Measurements from ENCODE around the gene FEM1C.

Gene FEM1C

GRCh38 chr5:115471345-115472063 is 73.1 kb downstream of the FEM1C start:
- no peak for TF ChIP-seq CTCF (conservative IDR thresholded peaks at IDR 0.05; ENCODE audit: low read depth, low read length)

GRCh38 chr5:115470921-115471320 is 73.7 kb downstream of the FEM1C start:
- H3K4me3 ChIP-seq (ENCODE audit: low read depth, low read length), result no peak overlapping the region
- DNase-seq (ENCODE audit: low read depth), result no peak
- no peak for TF ChIP-seq CTCF (conservative IDR thresholded peaks at IDR 0.05; ENCODE audit: low read depth, low read length)

More at GRCh38 chr5:115471345-115472063, 73.1 kb downstream of the FEM1C start:
- DNase-seq (ENCODE audit: low read depth), result no peak
- H3K4me3 ChIP-seq (ENCODE audit: low read depth, low read length), result no peak overlapping the region
